ENCODE results near the gene CELSR1. TPM values are rescaled to one million over a fixed set of nuclear protein-coding genes. Genes with fewer than 3 reads are reported as not detected.
A peak's percentile ranks its signal among the peaks of the same experiment; 100 is the strongest.

CELSR1 gene
- total and polyA plus RNA-seq, 2 of the 13 experiments (the other 11 are each of a cell fraction or from before 2014, with no cell fraction given) = 0.78 to 1.8 TPM

GRCh38 chr22:46355369-46355995, 181.9 kb downstream of the CELSR1 start (continued):
- TF ChIP-seq ZNF703 (CRISPR knock-in tag; IDR thresholded peaks at IDR 0.05; ENCODE audit: borderline replicate concordance) (no peak), ZBTB8A (CRISPR knock-in tag; IDR thresholded peaks at IDR 0.05; ENCODE audit: borderline replicate concordance, low read depth) (no peak), HHEX (CRISPR knock-in tag; IDR thresholded peaks at IDR 0.05) (no peak), ARID5B (CRISPR knock-in tag; IDR thresholded peaks at IDR 0.05) (no peak), ZBTB40 (IDR thresholded peaks at IDR 0.05) (no peak), ZBTB40 (CRISPR knock-in tag; IDR thresholded peaks at IDR 0.05) (no peak), SOX5 (CRISPR knock-in tag; IDR thresholded peaks at IDR 0.05; ENCODE audit: borderline replicate concordance) (no peak), ZFP36L2 (CRISPR knock-in tag; IDR thresholded peaks at IDR 0.05) (no peak), TFDP2 (CRISPR knock-in tag; IDR thresholded peaks at IDR 0.05) (0 out of 2 replicates have a peak, but pooled peaks have one; percentile 13), ZFP36L1 (CRISPR knock-in tag; IDR thresholded peaks at IDR 0.05) (no peak), ZNF253 (CRISPR knock-in tag; IDR thresholded peaks at IDR 0.05; ENCODE audit: borderline replicate concordance) (no peak), SIX1 (CRISPR knock-in tag; IDR thresholded peaks at IDR 0.05; ENCODE audit: borderline replicate concordance) (no peak), ZNF10 (CRISPR knock-in tag; IDR thresholded peaks at IDR 0.05; ENCODE audit: borderline replicate concordance, low read depth) (no peak), ZNF784 (CRISPR knock-in tag; IDR thresholded peaks at IDR 0.05; ENCODE audit: borderline replicate concordance) (no peak), PAF1 (CRISPR knock-in tag; IDR thresholded peaks at IDR 0.05) (no peak)
